T-helper 9 cell (primary cell): ENCODE results near the gene TPCN1.

Experiments used
- DNase-seq: peaks from one replicate; pipeline ENCODE4 v3.0.0-alpha.2; 2020

TPCN1 gene

DNA sequence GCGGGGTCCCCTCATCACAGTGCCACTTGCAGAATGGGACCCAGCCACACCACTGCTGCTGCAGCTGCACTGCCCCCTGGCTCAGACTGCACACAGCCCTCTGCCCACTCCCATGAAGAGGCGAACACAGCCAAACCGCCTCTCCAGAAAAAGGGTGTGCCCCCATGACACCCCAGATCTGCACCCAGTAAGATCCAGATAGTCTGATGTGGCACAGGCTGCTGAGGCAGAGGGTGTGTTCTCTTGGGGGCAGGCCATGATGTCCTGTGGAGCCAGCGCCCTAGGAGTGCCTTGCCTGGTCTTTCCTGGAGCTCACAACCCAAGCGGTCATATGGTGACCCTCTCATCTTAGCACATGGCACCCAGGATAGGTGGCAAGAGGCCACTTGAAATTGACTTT, 69.2 kb downstream of the TPCN1 start:
- no peak for DNase-seq

GRCh38 chr12:113291586-113291985, 70.3 kb downstream of the TPCN1 start:
- DNase-seq = no peak

- DNase-seq = no peak
Observed at GRCh38 chr12:113292091-113292490, 70.8 kb downstream of the TPCN1 start.

DNA sequence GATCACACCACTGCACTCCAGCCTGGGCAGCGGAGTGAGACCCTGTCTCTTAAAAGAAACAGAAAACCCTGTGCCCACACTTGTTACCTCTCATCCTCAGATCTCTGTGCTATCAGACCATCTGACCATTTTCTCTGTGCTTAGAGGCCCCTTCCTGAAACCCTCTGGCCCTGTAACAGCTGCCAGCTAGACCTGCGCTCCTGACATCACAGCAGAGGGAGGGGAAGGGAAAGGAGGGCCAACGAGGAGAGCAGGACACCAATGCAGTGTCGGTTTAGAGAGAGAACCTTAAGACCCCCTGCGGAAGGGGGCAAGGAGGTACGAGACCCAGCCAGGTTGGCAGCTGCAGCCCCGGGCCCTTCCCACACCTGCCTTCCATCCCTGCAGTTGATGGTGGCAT, 71.3 kb downstream of the TPCN1 start:
- DNase-seq = no peak

- no peak for DNase-seq
Observed at GRCh38 chr12:113293100-113293499, 71.8 kb downstream of the TPCN1 start.

DNA sequence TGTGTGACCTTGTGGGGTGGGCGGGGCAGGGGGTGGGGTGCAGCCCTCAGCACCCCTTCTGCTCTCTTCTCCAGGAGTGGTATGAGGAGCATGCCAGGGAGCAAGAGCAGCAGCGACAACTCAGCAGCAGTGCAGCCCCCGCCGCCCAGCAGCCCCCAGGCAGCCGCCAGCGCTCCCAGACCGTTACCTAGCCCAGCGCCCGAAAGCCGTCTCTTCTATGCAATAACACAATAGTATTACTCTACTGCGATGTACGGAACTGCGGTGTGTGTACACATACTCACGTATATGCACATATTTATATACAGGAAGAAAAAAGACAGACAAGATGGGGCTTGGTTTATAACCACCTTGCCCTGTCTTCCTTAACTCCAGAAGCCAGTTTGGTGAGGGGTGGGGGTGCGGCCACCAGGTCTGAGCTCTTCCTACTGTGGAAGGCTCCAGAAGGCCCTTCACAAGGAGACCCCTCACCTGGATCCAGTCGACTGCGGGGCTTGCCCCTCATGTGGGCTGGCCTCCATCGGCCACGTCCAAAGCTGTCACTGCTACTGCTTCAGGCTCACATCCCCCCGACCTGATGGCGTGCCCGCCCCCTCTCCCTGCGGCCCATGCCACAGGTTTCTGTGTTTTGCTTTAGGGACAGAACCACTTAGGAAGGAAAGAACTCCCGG, 74.8 kb downstream of the TPCN1 start:
- no peak for DNase-seq

DNA sequence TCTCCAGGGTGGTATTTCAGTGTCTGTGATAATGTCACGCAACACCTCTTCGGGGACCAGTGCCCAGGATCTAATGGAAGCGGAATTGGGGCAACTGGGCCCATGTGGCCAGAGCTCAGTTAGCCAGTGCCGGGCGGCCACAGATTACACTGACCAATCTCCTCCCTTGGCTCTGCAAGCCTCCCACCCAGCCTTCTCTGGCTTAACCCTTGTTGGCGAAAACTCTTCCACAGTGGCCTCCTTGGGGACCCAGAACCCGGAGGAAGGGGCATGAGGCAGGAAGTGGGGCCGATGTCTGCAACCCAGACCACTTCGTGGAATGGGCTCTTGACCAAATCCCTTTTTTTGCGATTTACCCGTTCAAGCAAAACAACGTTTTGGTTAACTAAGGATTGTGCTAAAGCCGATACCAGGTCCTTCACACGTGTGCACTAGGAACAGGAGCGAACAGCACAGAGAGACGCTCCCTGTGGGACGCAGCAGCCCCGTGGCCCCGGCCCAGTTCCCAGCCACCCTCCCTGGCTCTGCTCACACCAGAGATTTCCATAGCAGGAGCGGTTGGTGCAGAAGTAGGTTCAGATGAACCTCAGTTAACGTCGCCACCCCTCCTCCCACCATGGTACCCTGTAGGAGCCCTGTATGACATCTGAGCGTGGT, 75.4 kb downstream of the TPCN1 start:
- DNase-seq = no peak

GRCh38 chr12:113297214-113297587, 75.9 kb downstream of the TPCN1 start:
- no peak for DNase-seq

- no peak for DNase-seq
Observed at GRCh38 chr12:113297621-113298471, 76.6 kb downstream of the TPCN1 start.

- no peak for DNase-seq
Observed at GRCh38 chr12:113298472-113298817, 77.2 kb downstream of the TPCN1 start.

DNA sequence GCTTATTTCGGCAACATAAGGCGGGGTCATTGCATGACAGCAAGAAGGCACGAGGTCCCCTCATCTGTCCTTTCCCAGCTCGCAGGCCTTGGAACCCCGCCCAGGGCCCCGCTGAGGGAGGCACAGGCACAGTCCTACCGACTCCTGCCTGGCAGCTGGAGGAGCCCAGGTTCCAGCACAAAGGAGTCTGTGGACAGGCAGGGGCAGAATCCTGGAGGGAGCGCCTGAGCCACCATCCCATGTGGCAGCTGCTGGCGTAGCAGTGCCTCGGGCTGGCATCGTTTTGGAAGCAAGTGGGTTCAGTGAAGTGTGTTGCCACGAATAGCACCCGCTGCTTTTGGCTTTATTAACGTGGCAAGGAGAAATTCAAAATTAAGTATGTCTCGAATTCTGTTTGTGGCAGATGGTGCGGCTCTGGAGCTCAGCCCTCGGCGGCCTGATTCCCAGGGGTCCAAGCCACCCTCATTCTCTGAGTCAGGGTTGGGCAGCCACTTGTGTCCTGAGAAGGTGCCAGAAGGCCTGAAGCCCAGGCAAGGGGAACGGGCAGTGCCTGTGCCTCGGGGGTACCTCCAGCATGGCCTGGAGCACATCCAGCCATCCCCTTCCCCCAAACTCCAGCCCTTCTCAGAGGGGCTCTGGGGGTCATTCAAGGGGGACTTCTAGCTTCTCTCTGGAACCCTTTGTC, 77.7 kb downstream of the TPCN1 start:
- no peak for DNase-seq

GRCh38 chr12:113299619-113300237, 78.5 kb downstream of the TPCN1 start:
- no peak for DNase-seq

DNA sequence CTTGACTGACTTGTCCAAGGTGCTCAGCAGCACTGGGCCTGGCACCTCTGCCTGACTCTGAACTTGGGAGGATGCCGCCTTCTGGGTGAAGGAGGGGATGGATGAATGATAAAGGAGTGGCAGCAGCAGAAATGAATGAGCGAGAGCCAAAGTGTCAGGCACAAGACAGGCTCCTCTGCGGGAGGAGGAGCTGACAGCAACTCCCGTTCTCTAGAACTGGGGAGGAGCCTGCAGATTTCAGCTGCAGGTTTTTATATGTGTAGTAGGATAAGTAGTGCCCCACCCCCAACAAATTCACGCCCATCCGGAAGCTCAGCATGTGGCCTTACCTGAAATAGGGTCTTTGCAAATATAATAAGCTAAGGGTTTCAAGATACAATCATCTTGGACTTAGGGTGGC, 80.5 kb downstream of the TPCN1 start:
- no peak for DNase-seq

- DNase-seq = no peak
Observed at GRCh38 chr12:113302466-113302865, 81.2 kb downstream of the TPCN1 start.

- no peak for DNase-seq
Observed at GRCh38 chr12:113302886-113303640, 81.8 kb downstream of the TPCN1 start.

DNA sequence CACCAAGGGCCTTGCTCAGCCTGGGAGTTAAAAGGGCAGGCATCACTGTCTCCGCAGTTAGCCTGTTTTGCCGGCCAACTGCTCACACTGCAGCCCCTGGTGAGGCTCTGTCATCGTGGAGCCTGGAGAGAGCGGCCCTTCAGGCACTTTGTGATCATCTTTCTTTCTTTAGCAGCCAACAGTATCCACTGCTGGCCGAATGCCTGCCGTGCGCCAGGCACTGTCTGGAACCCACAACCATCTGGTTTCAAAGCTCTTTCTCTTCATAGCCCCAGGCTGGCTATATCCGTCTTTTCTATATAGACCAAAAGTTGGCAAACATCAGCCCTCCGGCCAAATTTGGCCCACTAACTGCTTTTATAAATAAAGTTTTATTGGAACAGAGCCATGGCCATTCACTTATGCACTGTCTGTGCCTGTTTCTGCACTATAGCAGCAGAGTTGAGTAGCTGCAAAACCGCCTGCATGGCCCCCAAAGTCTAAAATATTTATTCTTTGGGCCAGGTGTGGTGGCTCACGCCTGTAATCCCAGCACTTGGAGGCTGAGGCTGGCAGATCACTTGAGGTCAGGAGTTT, 84.1 kb downstream of the TPCN1 start:
- no peak for DNase-seq

GRCh38 chr12:113306382-113306781, 85.1 kb downstream of the TPCN1 start:
- no peak for DNase-seq

DNA sequence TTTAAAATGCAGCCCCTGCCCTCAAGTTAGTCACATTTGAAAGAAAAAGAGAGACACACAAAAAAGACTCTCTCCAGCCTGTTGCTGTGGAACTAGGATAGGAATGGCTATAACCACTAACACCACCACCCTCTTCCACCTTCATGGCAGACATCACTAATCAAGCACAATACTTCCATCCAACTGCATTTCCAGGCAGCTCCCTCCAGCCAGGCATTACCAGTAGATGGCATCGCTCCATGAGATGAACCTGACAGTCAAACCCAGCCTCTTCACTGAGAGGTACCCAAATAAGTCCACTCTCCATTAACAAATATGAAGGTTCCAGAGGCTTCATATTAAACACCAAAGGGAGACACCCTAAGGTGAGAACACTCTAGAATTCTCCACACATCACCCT, 89.2 kb downstream of the TPCN1 start:
- DNase-seq = no peak

DNA sequence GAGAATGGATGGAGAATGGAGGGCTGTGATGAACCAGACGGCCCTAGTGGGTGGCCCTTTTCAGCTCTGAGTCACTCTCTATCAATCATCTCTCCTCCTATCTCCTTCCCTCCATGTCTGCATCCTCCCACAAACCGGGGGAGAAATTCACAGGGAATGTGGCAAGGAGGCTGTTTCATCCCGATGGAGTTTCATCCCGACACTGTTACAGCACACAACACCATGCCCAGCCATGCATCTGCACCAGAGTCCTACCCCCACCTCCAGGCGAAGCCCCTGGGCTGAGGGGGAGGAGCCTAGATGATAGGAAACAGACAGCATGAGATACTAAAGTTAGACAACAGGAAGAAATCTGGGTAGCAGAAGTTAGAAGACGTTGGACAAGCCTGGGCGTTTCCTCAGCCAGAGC, 92.9 kb downstream of the TPCN1 start:
- DNase-seq = no peak

DNA sequence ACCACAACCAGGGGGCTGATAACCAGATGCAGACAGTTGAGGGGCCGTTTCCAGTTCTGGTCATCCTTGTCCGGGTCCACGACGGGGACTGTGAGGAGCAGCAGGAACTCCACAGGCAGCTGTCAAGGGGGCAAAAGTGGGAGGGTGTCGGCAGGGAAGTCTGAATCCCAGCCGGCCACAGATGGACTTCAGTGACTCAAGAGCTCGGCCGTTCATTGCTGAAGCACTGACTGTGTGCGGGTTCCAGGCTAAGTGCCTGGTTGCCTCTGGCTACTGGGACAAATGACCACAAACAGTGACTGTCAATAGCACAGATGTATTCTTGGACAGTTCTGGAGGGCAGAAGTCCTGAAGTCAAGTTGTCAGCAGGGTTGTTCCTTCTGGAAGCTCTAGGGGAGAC, 94.1 kb downstream of the TPCN1 start:
- no peak for DNase-seq

DNA sequence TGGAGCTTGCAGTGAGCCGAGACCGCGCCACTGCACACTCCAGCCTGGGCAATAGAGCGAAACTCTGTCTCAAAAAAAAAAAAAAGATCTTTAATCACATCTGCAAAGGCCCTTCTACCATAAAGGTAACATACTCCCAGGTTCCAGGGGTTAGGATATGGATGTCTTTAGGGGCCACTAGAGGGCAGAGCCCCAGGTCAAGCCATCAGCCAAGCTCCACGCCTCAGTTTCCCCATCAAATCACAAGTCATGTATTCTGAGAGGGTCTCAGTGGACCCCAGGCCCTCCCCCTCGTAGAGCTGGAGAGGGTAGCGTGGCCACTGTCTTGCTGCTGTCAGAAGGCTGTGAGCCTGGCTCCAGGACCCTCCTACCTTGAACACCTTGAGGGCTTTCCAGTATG, 94.9 kb downstream of the TPCN1 start:
- no peak for DNase-seq

DNA sequence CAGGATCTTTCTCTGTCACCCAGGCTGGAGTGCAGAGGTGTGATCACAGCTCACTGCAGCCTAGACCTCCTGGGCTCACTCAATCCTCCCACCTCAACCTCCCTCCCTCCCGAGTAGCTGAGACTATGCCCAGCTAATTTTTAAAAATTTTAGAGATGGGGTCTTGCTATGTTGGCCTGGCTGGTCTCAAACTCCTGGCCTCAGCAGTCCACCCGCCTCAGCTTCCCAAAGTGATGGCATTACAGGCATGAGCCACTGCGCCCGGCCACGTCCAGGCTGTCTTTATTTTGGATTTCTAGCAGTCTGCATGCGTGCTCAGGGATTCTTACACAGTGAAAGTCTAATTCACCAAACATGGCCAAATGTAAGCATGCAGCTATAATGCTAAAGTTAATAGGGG, 95.9 kb downstream of the TPCN1 start:
- DNase-seq = no peak
